Measurements from ENCODE around the gene DAB2IP. TPM values are rescaled to one million over a fixed set of nuclear protein-coding genes. Genes with fewer than 3 reads are reported as not detected.

DAB2IP gene
- polyA plus RNA-seq, 1 donor from 2014 or later, result 17.3 TPM

GRCh38 chr9:121748727-121749423, 97.4 kb downstream of the DAB2IP start:
- Histone ChIP-seq H3K4me2 (ENCODE audit: low read length) (no peak overlapping the region), H3F3A (ENCODE audit: insufficient read depth, low read length, poor library complexity, severe bottlenecking) (no peaks in the 10 kb centered on the region), H3K9me2 (ENCODE audit: insufficient read depth, low read length) (no peaks in the 10 kb centered on the region), H3K9me3 (ENCODE audit: low read length) (no peaks in the 10 kb centered on the region), H4K20me1 (ENCODE audit: insufficient read depth) (no peaks in the 10 kb centered on the region), H3K4me3 (ENCODE audit: low read length) (no peak overlapping the region), H3K27ac (ENCODE audit: low read length) (no peak overlapping the region), H3K9ac (ENCODE audit: low read length) (no peak overlapping the region), H3K79me2 (replicated peaks; ENCODE audit: insufficient read depth, low read length) (peaks cover 43% of the 10 kb centered on the region), H3K36me3 (ENCODE audit: insufficient read depth, low read length) (no peaks in the 10 kb centered on the region), H3K27me3 (ENCODE audit: insufficient read depth, low read depth, low read length) (no peaks in the 10 kb centered on the region), H2AFZ (ENCODE audit: low read depth, low read length) (no peak overlapping the region)
- TF ChIP-seq RAD21 (conservative IDR thresholded peaks at IDR 0.05) (no peak), REST (IDR thresholded peaks at IDR 0.05; ENCODE audit: borderline replicate concordance) (no peak), EP300 (conservative IDR thresholded peaks at IDR 0.05; ENCODE audit: poor library complexity, severe bottlenecking) (no peak)

DNA sequence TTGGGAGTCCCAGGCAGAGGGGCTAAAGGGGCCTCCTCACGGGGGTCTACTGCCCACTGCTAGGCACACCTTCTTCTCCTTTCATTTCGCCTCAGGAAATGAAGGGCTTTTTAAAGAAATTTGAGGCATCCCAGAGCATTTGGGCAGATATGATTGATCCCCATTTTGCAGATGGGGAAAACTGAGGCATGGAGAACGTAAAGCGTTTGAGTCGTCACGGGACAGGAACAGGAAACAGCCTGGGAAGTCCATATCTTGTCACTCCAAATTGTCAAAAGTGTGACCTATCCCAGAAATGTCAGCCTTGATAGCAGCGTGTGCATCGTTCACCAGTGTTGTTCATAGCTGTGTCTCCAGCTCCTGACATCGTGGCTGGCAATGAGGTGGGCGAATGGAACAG, 98.2 kb downstream of the DAB2IP start:
- Histone ChIP-seq H3K4me2 (ENCODE audit: low read length) (no peak overlapping the region), H2AFZ (ENCODE audit: low read depth, low read length) (no peak overlapping the region), H3K79me2 (replicated peaks; ENCODE audit: insufficient read depth, low read length) (peaks cover 38% of the 10 kb centered on the region), H3K9ac (ENCODE audit: low read length) (no peak overlapping the region), H3K27ac (ENCODE audit: low read length) (no peak overlapping the region), H3K27me3 (ENCODE audit: insufficient read depth, low read depth, low read length) (no peaks in the 10 kb centered on the region), H3F3A (ENCODE audit: insufficient read depth, low read length, poor library complexity, severe bottlenecking) (no peaks in the 10 kb centered on the region), H4K20me1 (ENCODE audit: insufficient read depth) (no peaks in the 10 kb centered on the region), H3K4me3 (ENCODE audit: low read length) (no peak overlapping the region), H3K36me3 (ENCODE audit: insufficient read depth, low read length) (no peaks in the 10 kb centered on the region), H3K9me3 (ENCODE audit: low read length) (no peaks in the 10 kb centered on the region), H3K9me2 (ENCODE audit: insufficient read depth, low read length) (no peaks in the 10 kb centered on the region)
- no peak for TF ChIP-seq TAF1 (IDR thresholded peaks at IDR 0.05; ENCODE audit: low read depth)
- no peak for TF ChIP-seq REST (IDR thresholded peaks at IDR 0.05; ENCODE audit: borderline replicate concordance)
- no peak for TF ChIP-seq CTCF (IDR thresholded peaks at IDR 0.05; ENCODE audit: poor library complexity, severe bottlenecking)
- no peak for TF ChIP-seq RAD21 (conservative IDR thresholded peaks at IDR 0.05)
- no peak for TF ChIP-seq SMC3 (conservative IDR thresholded peaks at IDR 0.05; ENCODE audit: poor library complexity)
- TF ChIP-seq EZH2 (IDR thresholded peaks at IDR 0.05; ENCODE audit: borderline replicate concordance, insufficient read depth, low read length, poor library complexity, severe bottlenecking), result no peak
- TF ChIP-seq MXI1 (conservative IDR thresholded peaks at IDR 0.05; ENCODE audit: poor library complexity, severe bottlenecking), result no peak
- no peak for TF ChIP-seq POLR2AphosphoS5 (IDR thresholded peaks at IDR 0.05)

All from neural cell (in vitro differentiated cells).